ENCODE measurements around the gene CPHXL2.

DNA sequence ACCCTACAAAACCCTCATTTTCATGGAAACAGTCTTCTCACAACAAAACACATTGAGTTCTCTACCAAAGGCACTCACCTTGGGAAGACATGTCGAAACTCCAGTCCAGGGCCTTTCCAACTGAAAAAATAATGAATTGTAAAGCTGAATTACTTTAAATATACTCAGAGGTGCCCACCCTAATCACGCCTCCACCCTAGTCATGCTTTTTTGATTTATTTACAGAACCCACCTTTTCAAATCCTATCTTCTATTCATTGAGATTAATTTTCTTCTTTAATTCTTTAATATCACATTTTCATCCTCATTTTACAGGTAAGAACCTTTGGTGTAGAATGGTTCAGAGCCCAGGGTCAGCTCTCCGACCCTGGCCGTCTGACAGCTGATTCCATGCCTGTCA is at the start of gene CPHXL2:
- TF ChIP-seq CTCF (IDR thresholded peaks at IDR 0.05) (no peak), POLR2A (IDR thresholded peaks at IDR 0.05) (no peak)
